ENCODE data around the gene TBL1XR1. TPM values are rescaled to one million over a fixed set of nuclear protein-coding genes. Genes with fewer than 3 reads are reported as not detected.

The TBL1XR1 gene
- total and polyA plus RNA-seq, 8 donors, result 14.1 to 93.0 (median 47.2) TPM

DNA sequence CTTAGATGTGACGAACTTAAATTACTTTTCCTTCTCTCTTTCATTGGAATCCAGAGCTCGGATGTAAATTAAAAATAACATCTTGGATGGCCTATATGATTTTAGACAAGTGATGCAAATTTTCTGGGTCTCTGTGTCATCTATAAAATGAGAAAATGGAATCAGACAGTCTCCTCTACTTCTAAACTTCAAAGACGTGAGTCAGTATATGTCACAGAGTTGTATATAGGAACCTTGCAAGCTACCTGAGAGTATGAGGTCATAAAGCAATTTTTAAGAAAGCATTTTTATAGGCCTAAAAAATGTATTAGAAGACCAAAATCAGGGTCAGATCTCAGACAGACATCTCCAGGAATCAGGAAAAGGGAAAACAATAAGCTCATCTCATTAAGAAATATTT is 128.3 kb downstream of the TBL1XR1 start:
- Histone ChIP-seq H3K27ac (no peak overlapping the region), H3K9me3 (no peaks in the 10 kb centered on the region), H3K27me3 (no peaks in the 10 kb centered on the region), H3K4me1 (peaks cover 0 to 3% (median 0%) of the 10 kb centered on the region in 3 donors), H3K4me3 (no peak overlapping the region), H3K36me3 (no peaks in the 10 kb centered on the region)
- TF ChIP-seq CTCF (IDR thresholded peaks at IDR 0.05), result no peak
- 94 to 95% methylated on average over 3 of the region's 3 CpGs for WGBS, 2 donors
- ATAC-seq, result no peak
- FAIRE-seq, result no peak
- intact Hi-C loops (cut with DNase I), result loop anchor here in 1 of 3 donors (10.0 kb wide), 1 partner anchor 126 kb away; the partner anchor contains the start of gene TBL1XR1
- no peak for DNase-seq

DNA sequence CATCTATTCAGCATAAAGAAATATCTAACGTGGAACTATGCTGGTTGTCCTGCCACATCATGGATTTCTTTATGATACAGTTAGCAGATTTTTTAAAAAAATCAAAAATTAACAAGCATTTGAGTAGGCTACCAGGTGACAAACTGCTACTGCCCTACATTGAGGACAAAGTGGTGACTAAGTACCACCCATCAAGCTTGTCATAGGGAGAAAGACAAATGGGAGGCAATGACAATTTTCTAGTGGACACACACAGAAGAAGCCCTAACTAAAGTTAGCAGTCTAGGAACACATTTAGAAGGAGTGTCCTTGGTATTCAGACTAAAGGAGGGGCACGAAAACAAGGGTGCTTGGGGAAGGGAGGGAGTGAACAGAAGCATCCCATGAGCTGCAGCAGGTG is 131.2 kb downstream of the TBL1XR1 start:
- TF ChIP-seq CTCF (IDR thresholded peaks at IDR 0.05), result no peak
- WGBS, 2 donors, result 86 to 87% methylated on average over 2 of the region's 2 CpGs
- Histone ChIP-seq H3K9me3 (no peaks in the 10 kb centered on the region), H3K4me1 (peaks cover 0 to 8% (median 4%) of the 10 kb centered on the region in 3 donors), H3K27me3 (no peaks in the 10 kb centered on the region), H3K36me3 (no peaks in the 10 kb centered on the region), H3K27ac (no peak overlapping the region), H3K4me3 (no peak overlapping the region)
- ATAC-seq (no peak), FAIRE-seq (no peak), DNase-seq (no peak)
- intact Hi-C loops (cut with DNase I), result loop anchor here in 1 of 3 donors (10.0 kb wide), 1 partner anchor 129 kb away; the partner anchor contains the start of gene TBL1XR1

DNA sequence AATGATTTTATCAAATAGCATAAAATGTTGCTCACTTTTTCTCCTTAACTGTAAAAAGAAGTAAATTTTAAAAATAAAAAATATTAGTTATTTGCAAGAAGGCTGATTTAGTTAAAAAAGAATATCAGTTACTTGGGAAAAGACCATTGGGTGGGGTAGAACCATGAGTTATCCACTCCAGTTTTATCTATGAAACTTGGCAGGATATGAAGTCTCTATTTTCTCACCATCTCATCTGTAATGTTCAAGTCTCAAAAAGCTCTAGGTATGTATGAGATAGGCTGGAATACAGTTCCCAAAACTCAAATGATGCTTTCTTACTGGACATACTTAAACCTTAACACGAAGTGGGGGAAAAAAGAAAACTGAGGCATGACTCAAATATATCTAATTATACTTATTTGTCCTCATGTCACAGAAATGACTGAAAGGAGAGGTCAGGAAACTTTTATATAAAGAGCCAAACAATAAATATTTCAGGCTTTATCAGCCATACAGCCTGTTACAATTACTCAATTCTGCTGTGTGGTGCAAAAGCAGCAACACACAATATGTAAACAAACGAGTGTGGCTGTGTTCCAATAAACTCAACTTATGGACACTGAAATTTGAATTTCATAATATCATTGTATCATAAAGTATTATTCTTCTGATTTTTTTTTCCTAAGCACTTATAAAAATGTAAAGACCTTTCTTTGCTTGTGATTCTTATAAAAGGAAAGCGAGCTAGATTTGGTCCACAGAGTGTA is 131.8 kb downstream of the TBL1XR1 start:
- H3K9me3 ChIP-seq, result no peaks in the 10 kb centered on the region
- no peak overlapping the region for H3K4me3 ChIP-seq
- no peak for ATAC-seq
- no peak overlapping the region for H3K27ac ChIP-seq
- TF ChIP-seq CTCF (IDR thresholded peaks at IDR 0.05), result no peak
- intact Hi-C loops (cut with DNase I), result loop anchor here in 1 of 3 donors (10.0 kb wide), 1 partner anchor 129 kb away; the partner anchor contains the start of gene TBL1XR1
- no peaks in the 10 kb centered on the region for H3K27me3 ChIP-seq
- no peaks in the 10 kb centered on the region for H3K36me3 ChIP-seq
- FAIRE-seq, result no peak
- peaks cover 0 to 8% (median 4%) of the 10 kb centered on the region in 3 donors for H3K4me1 ChIP-seq
- WGBS, 2 donors, result 71 to 84% methylated on average over 3 of the region's 3 CpGs
- DNase-seq, result no peak

DNA sequence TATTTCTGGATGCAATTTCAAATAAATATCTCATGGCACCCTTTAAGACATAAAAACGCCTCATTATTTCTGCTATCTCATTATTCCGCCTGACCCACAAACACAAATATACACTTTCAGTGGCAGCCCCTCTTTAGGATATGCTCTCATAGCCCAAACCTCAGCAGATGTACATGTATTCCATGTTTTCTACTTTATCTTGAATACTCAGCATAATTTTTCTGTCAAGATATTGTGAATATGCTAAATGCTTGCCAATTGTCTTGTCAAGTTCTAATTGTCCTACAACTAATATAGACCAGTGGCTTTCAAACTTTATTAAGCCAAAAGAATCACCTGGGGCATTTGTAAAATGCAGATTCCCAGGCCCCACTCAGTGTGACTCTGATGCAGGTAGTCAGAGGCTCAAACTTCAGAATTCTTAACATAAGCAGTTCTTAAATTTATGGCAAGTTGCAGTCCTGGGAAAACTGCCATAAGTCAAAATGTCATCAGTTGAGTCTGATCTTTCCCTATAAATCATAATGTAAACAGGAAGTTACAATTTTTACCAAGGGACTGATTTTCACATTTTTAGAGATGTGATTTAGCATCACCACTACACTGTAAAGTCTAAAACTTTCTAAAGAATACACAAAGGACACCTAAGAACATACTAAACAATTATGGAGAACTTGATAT is 135.1 kb downstream of the TBL1XR1 start:
- intact Hi-C loops (cut with DNase I), result loop anchor here in 1 of 3 donors (10.0 kb wide), 1 partner anchor 133 kb away; the partner anchor contains the start of gene TBL1XR1
- Histone ChIP-seq H3K4me1 (peaks cover 0 to 8% (median 4%) of the 10 kb centered on the region in 3 donors), H3K4me3 (no peak overlapping the region), H3K36me3 (no peaks in the 10 kb centered on the region), H3K27me3 (no peaks in the 10 kb centered on the region), H3K27ac (no peak overlapping the region), H3K9me3 (no peaks in the 10 kb centered on the region)
- ATAC-seq (no peak), DNase-seq (no peak), FAIRE-seq (no peak)
- no peak for TF ChIP-seq CTCF (IDR thresholded peaks at IDR 0.05)
- WGBS, 2 donors, result 91 to 95% methylated on average over 2 of the region's 2 CpGs

Measured in pancreas (tissue), 10 donors.